NCI-H69 (cell line): ENCODE results near the gene SMC1B.
"Not testable (repeated sequence)": the region's sequence is repeated elsewhere in the genome, so short reads cannot be mapped to it uniquely, and the experiment has no call there.

Experiments
- DNase-seq: peaks from one replicate; lab custom pipeline; 2025; lab: John Stamatoyannopoulos, UW

SMC1B gene

GRCh38 chr22:45420011-45420410, 6.6 kb upstream of the SMC1B start:
- no peak for DNase-seq

DNA sequence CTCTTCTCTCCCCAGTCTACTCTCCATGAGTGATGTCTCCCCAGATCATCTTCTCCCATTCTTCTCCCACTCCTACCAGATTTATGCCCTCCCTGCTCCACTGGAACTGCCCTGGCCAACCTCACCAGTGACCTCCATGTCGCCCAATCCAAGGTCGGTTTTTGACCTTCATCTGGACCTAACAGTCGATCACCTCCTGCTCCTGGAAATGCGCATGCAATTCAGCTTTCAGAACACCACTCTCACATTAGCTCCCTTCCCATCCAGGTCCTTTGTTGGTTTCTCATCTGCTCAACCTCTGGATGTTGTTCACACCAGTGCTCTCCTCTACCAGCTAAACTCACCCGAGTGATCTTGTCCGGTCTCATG, 5.4 kb upstream of the SMC1B start:
- no peak for DNase-seq

DNA sequence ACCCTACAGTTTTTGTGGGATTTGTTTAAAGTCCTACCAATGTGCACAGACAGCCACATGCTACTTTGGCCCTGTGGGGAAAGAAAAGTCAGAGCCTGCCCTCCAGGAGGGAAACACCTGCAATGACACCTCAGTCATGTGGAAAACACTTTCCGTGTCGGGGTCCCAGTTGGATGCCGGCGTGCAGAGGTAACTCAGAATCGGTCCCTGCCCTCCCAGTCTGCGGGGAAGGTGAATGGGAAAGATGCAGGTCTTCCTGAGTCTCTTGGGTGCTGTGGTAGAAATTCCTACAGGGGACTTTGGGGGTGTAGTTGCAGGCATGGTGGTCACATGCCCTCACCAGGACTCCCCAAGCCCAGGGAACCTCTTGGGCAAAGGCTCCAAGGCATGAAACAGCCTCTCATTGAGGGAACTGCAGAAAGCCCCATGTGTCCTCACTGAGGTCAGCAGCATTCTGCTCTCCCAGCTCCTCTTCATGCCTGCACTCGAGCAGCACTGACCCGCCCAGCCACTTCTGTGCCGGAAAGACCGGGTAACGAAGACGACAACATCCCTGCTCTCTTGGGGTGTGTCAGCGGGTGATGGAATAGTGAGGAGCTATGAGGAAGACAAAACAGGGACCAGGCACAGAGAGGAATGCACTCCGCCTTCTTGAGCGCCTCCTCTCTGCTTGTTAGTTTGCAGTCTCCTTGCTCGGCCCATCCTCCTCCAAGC, 4.8 kb upstream of the SMC1B start:
- DNase-seq = no peak

DNA sequence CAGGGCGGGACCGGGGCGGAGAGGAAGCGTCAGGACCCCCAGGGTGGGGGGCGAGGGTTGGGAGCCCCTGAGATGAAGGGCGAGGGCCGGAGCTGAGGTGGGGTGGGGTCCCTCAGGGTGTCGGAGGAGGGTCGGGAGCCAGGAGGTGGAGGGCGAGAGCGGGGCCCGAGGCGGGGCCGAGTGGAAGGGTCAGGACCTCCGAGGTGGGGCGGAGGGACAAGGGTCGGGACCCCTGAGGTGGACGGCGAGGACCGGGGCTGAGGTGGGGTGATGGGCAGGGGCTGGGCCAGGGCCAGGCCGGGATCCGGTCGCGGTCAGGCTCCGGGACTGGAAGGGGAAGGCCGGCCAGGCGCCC, 409 bp downstream of the SMC1B start:
- no peak for DNase-seq

GRCh38 chr22:45407793-45408192, 5.6 kb downstream of the SMC1B start:
- no peak for DNase-seq

GRCh38 chr22:45402466-45402985, 10.9 kb downstream of the SMC1B start:
- DNase-seq = no peak

- DNase-seq = peak; percentile 89
Observed at GRCh38 chr22:45399712-45400445, 13.5 kb downstream of the SMC1B start.

DNA sequence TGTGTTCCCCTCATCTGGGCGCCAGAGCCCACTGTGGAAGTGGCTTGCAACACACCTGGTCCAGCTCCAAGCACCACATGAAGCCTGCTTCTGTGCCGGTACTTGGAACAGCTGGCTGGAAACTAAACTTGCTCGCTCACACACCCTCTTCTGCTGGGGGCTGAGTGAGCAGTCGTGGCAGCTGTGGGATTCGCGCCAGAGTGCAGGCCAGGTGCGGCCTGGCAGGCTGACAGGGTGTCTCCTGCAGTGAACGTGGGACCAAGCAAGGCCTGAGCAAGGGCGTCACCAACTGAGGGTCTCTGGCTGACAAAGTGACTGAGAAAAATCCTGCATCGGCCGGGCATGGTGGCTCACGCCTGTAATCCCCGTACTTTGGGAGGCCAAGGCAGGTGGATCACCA, 15.2 kb downstream of the SMC1B start:
- no peak for DNase-seq

DNA sequence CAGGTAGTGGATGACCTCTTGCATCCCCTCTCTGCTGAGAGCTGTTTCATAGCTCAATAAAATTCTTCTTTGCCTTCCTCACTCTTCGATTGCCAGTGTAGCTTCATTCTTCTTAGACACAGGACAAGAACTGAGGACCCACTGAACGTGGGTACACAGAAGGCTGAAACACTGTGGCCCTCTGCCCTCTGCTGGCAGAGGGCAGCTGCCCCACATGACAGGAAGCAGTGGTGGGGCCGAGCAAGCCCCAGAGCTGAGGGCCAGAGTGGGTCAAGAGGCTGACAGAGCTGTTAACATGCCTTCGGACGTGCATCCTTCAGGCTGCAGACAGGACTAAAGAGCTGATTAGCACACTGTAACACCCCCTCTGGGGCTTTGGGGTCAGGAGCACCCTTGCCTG, 15.6 kb downstream of the SMC1B start:
- DNase-seq = no peak

GRCh38 chr22:45389546-45389945, 23.9 kb downstream of the SMC1B start:
- DNase-seq = no peak

GRCh38 chr22:45381348-45381747, 32.1 kb downstream of the SMC1B start:
- no peak for DNase-seq

- DNase-seq = no peak
Observed at GRCh38 chr22:45376703-45377102, 36.7 kb downstream of the SMC1B start.

DNA sequence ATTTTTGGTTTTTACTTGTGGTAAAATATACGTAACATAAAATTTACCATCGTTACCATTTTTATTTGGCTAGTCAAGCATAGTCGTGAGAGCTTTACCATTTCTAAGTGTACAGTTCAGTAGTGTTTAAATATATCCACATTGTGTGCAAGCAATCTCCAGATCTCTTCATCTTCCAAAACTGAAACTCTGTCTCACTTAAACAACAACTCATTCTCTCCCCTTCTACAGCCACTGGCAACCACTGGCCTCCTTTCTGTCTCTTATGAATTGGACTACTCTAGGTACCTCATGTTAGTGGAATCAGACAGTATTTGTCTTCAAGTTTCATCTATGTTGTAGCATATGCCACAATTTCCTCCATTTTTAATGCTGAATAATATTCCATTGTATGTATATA, 37.4 kb downstream of the SMC1B start:
- DNase-seq = no peak

DNA sequence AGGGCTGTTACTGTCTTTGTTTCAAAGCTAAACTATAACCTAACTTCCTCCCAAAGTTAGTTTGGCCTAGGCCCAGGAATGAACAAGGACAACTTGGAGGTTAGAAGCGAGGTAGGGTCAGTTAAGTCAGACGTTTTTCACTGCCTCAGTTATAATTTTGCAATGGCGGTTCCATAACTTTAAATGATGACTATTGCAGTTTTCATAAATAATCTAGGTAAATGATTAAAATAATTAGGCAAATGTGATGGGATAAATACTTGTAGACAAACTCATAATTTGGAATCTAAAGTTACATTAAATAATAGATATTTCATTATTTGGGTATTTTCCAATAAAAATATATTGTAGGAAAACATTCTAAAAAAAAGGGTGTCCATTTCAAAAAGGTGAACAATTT, 39.8 kb downstream of the SMC1B start:
- DNase-seq = not testable (repeated sequence)

DNA sequence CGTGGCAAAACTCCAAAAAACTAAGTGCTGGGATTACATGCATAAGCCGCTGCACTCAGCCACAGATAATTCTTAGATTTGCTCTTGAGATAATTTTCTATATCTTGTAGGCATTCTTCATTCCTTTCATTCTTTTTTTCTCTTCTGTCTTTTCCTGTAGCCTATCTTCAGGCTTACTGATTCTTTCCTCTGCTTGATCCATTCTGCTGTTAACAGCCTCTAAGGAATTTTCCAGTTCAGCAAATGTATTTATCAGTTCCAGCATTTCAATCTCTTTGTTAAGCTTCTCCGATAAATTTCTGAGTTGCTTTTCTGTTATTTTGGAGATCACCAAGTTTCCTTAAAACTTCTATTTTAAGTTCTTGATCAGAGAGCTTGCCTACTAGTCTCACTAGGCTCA, 46.7 kb downstream of the SMC1B start:
- no peak for DNase-seq

DNA sequence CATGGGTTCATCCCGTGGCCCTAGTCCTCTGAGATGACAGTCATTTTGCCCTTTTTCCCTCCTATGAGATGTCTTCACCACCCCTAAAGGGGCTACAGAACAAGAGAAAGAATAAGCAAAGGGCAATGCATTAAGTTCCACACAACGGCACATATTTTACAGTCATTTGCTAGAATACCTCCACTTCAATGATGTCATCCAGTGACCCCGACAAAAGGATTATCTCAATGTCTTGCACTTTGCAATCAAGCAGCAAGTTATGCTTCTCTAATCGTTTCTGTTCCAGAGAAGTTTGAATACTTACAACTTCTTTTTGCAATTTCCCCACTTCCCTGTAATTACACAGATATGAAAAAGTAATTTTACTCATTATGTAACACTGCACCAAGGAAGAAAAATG, 53.8 kb downstream of the SMC1B start:
- DNase-seq = no peak

- no peak for DNase-seq
Observed at GRCh38 chr22:45358127-45358526, 55.3 kb downstream of the SMC1B start.

- DNase-seq = no peak
Observed at GRCh38 chr22:45357490-45357889, 55.9 kb downstream of the SMC1B start.

DNA sequence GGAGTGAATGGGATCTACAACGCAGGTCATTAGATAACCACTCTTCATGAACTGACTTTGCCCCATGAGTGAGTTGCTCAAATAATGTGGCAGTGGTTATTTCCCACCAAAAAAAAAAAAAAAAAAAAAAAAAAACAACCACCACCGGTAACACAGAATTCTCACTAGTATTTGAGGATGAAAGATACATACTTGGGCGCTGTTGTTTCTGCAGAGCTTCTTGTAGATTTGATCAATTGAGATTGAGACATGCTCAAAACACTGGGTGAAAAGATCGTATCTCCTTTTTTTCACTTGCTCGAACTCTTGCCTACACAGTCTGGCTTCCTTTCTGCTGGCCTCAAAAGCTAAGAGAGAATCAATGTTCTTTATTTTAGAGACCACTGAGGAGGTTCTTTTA, 59.6 kb downstream of the SMC1B start:
- DNase-seq = no peak

DNA sequence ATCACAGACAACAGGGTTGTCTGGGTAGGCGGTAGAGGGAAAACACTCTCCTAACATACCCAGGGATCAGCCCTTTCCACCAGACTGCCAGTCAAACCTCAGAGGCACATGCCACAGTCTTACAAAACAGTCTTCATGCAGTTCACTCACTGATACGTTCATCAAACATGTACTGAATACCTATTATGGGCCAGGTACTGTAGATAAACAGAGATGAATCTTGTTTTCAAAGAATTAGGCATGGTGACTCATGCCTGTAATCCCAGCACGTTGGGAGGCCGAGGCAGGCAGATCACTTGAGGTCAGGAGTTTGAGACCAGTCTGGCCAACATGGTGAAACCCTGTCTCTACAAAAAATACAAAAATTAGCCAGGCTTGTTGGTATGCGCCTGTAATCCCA, 60.6 kb downstream of the SMC1B start:
- not testable (repeated sequence) for DNase-seq

DNA sequence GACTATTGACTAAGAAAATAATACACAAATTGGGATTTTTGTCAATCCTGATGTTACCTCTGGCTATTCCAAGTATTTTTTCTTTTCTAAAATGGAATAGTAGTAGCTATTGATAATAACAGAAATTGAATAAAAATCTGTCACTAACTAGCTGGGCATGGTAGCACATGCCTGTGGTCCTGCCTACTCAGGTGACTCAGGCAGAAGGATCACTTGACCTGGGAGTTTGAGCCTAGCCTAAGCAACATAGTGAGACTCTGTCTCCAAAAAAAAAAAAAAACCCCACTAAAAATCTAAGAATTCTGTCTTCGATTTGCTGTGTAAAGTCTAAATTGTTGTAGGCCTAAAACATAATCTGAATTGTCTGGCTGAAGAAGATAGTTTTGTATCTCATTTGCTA, 61.4 kb downstream of the SMC1B start:
- no peak for DNase-seq

DNA sequence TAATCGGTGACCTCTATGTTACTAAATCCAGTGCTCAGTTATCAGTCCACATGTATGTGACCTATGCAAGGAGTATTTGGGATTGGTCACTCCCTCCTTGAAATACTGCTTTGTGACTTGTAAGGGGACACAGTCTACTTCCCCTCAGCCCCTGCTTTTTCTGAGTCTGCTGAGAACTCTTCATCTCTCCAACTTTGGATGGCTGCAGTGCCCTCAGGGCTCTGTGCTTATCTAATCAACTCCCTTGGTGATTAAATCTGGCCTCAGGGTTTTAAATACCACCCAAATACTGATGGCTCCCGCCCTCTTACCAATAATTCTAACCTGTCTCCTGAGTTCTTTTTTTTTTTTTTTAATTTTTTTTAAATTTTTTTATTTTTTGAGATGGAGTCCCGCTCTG, 63.5 kb downstream of the SMC1B start:
- no peak for DNase-seq

GRCh38 chr22:45344334-45344733, 69.1 kb downstream of the SMC1B start:
- no peak for DNase-seq

DNA sequence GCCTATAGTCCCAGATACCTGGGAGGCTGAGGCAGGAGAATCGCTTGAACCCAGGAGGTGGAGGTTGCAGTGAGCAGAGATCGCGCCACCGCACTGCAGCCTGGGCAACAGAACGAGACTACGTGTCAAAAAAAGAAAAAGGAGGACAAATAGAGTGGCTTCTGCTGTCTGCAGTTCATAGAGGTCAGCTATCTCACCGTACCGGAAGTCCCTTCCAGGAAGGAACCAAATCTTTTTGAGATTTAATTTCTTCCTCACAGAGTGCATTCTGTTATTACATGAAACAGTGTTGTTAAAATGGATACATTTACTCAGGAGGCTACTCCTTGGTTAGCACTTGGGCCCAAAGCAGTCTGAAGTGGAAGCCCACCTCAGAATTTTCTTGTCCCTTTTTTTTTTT, 70.3 kb downstream of the SMC1B start:
- no peak for DNase-seq
